Islet of Langerhans (tissue), 1 donor: ENCODE data around the gene NUBPL.
"Not testable (repeated sequence)": the region's sequence is repeated elsewhere in the genome, so short reads cannot be mapped to it uniquely, and the experiment has no call there.

Experiments used
- FAIRE-seq: peaks from one replicate; lab custom pipeline; 2011; peaks lifted over from hg19 to GRCh38; lab: Jason Lieb, UNC

NUBPL gene

GRCh38 chr14:31880935-31881334 is 319.7 kb downstream of the NUBPL start:
- no peak for FAIRE-seq

- FAIRE-seq: no peak
These were observed 320.5 kb downstream of the NUBPL start for GRCh38 chr14:31881531-31882310.

DNA sequence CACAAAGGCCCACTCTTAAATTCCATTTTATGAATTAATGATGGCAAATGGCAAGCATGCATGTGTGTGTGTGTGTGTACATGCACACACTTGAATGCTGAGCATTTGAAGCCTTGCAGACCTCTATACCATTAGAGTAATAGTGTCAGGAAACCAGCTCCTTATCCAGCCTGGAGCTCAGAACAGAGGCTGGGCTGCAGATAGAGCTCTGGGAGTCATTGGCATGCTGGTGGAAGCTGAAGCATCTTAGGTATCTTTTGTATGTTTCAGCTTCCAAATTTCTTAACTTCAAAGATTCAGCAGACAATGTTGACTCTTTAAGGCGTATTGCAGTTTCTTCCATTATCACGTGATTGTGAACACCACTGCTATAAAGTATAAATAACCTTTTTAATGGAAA is 323.0 kb downstream of the NUBPL start:
- no peak for FAIRE-seq

DNA sequence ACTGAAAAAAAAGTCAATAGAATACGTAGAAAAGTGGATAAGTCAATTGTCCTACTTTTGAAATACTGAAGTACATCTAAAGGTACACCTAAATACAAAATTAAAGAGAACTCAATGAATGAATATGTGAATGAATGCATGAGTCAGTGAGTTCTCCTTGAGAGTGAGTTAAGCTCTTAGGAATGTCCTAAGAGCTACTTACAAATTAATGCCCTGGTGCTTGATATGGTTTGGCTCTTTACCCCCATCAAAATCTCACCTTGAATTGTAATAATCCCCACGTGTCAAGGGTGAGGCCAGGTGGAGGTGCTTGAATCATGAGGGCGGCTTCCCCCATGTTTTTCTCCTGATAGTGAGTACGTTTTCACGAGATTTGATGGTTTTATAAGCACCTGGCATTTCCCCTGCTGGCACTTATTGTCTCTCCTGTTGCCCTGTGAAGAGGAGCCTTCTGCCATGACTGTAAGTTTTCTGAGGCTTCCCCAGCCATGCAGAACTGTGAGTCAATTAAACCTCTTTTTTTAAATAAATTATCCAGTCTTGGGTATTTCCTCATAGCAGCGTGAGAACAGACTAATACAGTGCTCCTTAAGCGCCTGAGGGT is 323.7 kb downstream of the NUBPL start:
- no peak for FAIRE-seq

DNA sequence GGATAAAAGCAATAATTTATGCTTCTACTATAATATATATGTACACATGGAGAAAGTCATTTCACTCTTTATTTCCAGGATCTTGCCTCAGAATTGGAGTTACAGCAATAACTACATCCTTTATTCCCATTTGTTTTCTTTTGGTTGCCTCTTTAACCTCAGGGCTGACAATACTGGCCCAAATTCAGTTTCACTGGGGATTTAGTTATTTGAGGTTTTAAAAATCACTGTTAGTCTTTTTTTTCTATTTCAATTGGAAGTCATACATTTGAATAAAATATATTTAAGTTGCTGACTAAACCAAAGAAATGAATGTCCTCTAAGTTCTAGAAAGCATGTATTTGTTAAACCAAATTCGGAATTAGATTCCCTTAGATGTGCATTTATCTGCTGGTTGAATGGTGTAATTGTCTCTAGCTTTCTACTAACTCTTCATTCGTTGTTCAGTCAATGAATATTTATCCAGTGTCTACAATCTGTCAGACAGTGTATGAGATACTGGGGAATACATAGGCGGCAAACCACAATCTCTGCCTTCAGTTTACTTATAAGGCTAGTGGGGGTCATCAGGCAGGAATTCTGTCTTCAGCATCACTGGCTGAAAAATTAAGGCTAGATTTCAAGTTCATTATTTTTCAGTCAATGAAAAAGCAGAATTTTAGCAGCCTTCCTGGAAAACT is 325.1 kb downstream of the NUBPL start:
- no peak for FAIRE-seq

- no peak for FAIRE-seq
These were observed 326.9 kb downstream of the NUBPL start for GRCh38 chr14:31887929-31888580.

GRCh38 chr14:31889297-31889696 is 328.1 kb downstream of the NUBPL start:
- FAIRE-seq: no peak

GRCh38 chr14:31890202-31890601 is 329.0 kb downstream of the NUBPL start:
- not testable (repeated sequence) for FAIRE-seq

DNA sequence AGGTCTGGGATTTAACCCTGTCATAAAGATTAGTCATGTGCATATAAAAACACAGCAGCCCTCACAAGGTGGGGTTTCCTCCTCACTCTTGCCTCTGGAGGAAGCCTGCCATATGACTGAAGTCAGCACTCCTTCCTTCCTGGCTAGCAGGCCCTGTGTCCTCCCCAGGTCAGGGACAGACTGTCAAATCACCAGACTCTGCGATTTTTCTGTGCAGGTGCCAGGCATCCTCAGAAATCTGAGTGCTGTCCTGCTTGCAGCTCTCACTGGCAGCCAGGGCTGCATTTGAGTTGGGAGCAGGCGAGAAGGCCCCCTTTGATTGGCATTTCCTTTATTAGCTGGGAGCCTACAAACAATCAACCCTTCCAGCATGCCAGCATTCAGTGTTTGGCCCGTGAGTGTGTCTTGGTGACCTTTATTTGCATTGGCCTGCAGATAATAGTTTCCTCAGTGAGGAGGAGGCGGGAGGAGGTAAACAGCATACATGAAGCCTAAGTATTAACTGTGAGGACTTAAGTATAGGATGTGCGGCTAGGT is 332.1 kb downstream of the NUBPL start:
- no peak for FAIRE-seq

DNA sequence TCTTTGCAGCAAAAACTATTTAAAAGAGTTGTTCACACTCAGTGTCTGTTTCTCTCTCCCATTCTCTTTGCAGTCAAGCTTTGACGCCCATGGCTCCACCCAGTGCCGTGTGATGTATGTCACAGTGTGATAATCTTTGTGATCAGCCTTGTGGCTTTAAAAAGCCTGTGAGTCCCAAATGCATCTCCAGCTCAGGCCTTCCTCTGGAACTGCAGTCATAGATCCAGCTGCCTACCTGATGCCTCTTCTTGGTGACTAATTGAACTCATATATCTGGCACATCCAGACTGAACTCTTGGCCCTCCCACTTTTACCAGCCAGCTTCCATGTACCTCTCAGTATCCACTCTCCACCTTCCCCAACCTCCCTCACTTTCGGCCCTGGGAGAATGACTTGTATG is 333.1 kb downstream of the NUBPL start:
- FAIRE-seq: no peak

DNA sequence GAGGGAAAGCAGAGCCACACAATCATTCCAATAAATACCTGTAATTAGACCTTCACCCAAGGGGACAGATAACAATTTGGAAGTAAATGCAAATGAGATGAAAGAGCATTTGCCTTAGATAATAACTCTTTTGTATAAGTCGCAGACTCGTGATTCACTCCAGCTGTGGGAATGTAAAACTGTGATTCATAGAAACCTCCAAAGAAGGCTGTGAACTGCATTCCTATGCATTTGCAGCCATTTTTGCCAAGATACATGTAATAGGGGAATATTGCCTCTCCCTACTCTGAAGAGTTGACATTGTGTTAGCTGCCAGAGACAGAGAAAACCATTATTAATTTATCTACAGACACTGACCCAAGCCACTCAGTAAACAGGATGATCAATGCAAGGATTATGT is 334.0 kb downstream of the NUBPL start:
- no peak for FAIRE-seq

DNA sequence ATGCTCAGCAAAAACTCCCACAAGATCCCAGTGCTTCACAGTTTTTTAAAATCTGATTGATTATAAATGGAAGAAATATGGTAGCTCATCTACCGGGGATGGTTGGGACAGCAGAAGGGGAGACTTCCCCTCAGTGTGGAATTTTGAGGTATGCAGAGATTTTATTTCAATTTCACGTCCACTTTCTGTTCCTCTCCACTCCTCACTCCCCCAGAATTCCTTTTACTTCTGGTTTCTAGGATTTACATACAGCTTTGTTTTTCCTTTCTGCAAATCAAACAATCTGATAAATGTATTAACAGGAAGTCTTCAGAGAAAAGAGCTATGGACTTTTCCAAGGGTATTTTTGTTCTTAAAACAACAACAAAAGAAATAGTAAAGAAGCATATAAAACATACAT is 334.4 kb downstream of the NUBPL start:
- no peak for FAIRE-seq

DNA sequence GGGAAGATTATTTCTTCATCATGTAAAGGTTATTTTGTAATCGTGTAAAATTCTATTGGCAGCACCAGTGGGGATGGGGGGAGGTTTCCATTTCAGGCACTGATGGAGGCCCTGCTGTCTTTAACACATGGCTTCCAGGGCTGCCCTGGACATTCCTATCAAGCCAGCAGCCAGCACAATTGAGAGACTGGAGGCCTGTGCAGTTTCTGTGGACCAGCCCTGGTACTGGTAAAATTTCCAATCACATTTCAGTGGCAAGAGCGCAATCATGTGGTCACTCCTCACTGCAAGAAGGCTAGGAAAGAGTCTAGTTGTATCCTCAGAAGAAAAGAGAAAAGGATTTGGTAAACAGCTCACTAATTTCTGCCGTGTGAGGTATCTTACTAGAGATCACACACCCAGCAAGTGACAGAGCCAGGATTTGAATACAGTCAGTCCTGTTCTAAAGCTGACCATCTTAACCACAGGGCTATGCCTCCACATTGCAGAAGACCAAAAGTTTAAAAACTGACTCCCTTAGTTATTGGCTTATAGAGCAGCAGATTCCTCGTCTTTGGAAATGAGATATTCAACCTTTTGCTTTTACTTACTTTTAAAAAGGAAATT is 336.5 kb downstream of the NUBPL start:
- FAIRE-seq: no peak

GRCh38 chr14:31898838-31899528 is 337.8 kb downstream of the NUBPL start:
- no peak for FAIRE-seq

DNA sequence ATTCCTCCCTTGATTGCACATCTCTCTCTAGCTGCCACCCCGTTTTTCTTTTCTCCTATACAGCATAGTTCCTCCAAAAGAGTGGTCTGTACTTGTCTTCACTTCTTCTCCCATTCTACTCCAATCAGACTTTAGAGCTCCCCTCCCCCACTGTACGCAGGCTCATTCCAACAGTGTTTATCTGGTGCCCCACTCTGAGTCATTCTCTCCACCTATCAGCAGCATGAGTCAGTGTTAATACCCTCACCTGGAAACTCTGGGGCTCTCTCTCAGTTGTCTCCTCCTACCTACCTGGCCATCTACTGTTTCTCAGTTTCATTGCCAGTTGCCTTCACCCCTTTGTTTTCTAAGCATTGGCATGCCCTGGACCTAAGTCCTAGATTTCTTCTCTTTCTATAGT is 340.8 kb downstream of the NUBPL start:
- FAIRE-seq: no peak

DNA sequence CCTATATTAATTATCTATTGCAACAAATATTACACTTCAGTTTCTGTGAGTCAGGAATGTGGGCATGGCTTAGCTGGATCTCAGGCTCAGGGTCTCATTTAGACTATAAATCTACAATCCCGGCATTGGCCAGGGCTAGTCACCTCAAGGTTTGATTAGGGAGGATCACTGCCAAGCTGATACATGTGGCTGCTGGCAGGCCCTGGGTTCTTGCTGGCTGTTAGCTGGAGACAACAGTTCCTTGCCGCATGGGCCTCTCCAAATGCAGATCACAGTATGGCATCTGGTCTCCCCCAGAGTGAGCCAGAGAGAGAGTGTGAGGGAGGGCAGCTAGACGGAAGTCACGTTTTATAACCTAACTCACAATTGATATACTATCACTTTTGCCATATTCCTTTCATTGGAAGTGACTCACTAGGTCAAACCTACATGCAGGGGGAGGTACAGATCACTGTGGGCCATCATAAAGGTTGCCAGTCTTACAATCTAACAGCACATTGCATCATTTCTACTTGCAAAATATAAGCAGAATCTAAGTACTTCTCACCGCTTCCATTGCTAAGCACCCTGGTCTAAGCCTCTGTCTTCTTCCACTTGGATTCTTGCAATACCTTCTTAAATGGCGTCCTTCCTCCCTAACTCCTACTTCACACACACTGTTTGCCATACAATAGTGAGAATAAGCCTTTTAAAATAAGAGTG is 341.9 kb downstream of the NUBPL start:
- no peak for FAIRE-seq

DNA sequence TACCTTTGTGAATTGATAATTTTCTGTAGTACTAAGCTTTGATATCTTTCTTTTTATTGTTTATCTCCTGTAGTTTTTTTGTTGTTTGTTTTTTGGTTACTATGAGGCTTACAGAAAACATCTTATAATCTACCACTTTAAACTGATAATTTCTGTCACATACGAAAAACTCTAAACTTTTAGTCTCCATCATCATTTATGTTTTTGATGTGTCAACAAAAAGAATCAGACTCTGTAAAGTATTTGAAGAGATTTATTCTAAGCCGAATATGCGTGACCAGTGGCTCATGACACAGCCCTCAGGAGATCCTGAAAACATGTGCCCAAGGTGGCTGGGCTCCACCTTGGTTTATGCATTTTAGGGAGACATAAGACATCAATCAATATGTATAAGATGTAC is 348.8 kb downstream of the NUBPL start:
- no peak for FAIRE-seq
